IPS-15b (cell line): ENCODE data around the gene XCR1.

Source experiments
- H3K27me3 ChIP-seq: one replicate; pipeline ENCODE4 v1.6.1; 2013; ENCODE audit warnings: low read length; ENCODE audit not compliant: control insufficient read depth, insufficient read depth
- H3K36me3 ChIP-seq: one replicate; pipeline ENCODE4 v1.6.1; 2013; ENCODE audit warnings: low read length; ENCODE audit not compliant: control insufficient read depth, insufficient read depth
- H3K4me1 ChIP-seq: one replicate; pipeline ENCODE4 v1.6.1; 2013; ENCODE audit warnings: mild to moderate bottlenecking, low read length; ENCODE audit not compliant: control insufficient read depth, insufficient read depth
- H3K4me3 ChIP-seq: one replicate; pipeline ENCODE4 v1.5.1; 2013; ENCODE audit warnings: low read depth, low read length
- H3K9ac ChIP-seq: one replicate; pipeline ENCODE4 v1.6.1; 2013; ENCODE audit warnings: low read depth, mild to moderate bottlenecking, low read length
- H3K9me3 ChIP-seq: one replicate; pipeline ENCODE4 v1.6.1; 2013; ENCODE audit warnings: mild to moderate bottlenecking, low read length; ENCODE audit not compliant: control insufficient read depth, insufficient read depth

Gene XCR1

DNA sequence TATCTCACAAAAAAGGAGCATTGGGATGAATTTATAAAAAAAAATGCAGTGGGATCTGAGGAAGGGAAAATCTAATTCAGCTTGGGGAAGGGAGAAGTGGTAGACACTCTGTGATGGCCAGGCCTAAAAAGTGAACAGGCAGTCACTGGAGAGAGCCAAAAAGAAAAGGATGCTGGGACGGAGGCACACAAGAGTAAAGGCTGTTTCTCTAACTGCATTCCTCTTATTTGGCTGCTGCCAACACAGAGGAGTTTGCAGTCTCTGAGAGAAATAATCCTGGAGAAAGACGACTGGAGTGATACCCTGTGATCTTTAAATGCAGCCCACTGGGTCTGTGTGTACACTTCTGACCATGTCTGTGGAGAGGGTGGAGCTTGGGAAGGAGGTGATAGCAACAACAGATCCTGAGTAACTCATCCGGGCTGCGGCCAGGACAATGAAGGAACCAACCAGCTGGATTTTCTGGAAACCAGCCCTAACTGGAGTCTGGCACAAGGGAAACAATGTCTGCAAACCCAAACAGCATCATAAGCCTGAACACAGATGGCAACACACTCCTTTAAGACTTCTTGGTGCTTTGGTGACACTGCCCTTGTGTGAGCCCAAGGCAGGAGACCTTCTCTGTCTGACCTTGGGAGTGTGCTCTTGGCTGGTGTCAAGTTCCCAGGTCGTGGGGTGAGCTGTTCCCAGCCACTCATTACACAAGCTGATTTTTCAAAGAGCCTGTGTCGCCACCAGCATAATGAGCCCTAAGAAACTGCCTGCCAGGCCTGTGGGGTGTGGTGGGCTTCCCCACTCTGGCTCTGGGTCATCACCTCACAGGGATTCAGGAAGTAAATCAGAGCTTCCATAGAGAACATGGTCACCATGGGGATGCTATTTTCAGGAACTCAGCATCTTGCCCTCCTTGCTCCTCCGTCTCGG lies 39.7 kb downstream of the XCR1 start:
- Histone ChIP-seq H3K4me1 (peaks cover 15% of the 10 kb centered on the region), H3K9ac (no peak overlapping the region), H3K27me3 (no peaks in the 10 kb centered on the region), H3K36me3 (peaks cover 10% of the 10 kb centered on the region), H3K9me3 (no peaks in the 10 kb centered on the region), H3K4me3 (no peak overlapping the region)

DNA sequence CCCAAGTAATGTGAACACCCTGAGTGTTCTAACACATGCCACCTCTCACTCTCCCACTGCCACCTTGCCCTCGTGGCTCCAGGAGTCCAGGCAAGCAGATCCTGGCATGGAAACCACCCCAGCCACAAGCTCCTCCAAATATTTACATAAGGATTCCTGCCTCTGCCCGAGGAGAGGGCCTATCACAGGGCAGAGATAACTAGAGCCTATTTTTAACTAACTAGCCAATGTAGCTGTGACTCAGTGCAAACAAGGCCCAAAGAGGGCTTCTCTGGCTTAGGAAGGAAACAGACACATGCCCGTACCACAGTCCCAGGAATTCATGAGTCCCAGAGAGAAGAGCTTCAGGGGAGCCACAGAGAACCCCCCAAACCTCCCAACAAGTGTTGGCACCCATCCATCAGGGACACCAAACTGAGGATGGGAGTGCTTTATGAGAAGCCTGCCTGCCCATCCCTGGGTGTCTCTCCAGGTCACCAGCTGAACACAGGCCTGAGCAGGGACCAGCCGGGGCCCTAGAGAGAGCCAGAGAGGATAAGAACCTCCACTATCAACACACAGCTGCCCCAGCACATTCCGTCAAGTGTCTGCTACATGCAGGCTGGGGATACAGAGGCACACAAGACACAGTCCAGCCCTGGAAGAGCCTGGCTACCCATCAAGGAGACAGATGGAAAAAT lies 40.8 kb downstream of the XCR1 start:
- Histone ChIP-seq H3K9me3 (no peaks in the 10 kb centered on the region), H3K9ac (no peak overlapping the region), H3K4me3 (no peak overlapping the region), H3K27me3 (no peaks in the 10 kb centered on the region), H3K4me1 (peaks cover 4% of the 10 kb centered on the region), H3K36me3 (peaks cover 11% of the 10 kb centered on the region)

DNA sequence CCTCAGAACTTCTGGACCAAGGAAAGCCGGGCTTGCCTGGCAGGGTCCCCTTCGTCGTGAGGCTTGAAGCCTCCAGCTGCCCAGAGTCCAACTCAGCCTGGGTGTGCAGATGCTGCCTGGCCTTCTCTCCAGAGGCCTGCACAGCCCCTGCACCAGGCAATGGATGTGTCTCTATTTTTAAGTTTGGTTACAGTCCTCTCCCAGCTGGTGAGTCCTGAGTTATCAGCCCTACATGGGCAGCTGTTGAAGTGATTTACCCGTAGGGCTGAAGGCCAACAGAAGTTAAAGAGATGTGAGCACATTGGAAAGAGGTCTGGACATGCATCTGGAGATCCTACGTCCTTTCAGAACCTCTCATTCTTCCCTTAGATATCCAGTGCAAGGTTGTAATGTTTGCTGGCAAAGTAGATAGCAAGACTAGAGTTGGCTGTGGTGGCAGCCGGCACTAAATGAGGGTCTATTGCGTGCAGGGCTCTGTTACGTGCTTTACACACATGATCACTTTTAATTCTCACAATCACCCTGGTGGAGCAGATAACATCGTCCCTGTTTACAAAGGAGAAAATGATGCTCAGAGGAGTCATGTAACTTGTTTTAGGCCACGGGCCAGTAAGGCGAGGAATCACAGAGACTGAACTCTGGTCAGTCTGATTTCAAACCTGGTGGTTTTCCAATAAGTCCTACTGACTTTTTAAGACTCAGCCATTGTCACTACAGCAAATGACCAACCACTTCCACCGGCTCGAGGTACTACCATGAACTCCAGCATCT lies 41.6 kb downstream of the XCR1 start:
- Histone ChIP-seq H3K4me3 (no peak overlapping the region), H3K9me3 (no peaks in the 10 kb centered on the region), H3K36me3 (peaks cover 17% of the 10 kb centered on the region), H3K27me3 (no peaks in the 10 kb centered on the region), H3K4me1 (peaks cover 4% of the 10 kb centered on the region), H3K9ac (no peak overlapping the region)

DNA sequence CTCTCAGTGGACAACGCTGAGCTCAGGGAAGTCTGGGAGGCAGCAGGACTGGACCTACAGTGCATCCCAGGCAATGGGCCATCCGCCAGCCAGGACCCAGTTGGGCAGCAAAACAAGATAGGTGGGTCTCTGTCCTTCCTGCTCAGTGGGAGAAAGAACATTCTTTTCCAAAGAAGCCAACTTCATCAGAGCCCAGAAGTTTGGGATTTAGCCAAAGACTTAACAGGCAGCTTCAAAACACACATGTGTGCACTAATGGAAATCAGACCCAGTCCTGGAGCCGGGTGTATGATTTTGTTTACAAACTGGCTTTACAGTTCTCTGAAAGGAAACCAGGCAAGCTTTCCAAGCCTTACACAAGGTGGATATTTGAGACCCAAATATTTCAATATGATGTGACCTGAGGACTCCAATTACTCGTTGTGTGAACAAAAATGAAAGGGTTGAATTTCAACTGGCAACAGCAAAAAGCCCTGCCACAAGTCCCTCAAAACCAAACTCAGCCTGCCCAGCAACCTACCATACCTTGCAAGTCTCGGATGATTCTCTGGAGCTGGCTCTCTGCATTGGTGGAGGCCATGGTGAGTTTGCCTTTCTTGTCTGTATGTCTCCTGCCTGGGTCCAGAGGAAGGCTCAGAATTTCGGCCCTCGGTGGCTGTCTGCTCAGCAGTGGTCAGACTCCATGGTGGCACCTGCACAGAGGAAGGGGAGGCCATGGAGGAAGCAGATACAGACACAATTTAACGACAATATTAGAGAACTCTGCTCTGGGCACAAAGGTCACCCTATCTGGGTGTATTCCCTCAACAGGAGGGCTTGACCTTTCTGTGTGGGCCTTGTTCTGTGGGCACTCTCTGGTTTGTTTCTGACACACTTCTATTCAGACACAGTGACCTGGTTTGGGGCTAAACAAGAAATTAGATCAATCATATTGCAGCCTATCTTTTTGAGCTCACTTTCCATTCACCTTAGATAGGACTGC lies 42.7 kb downstream of the XCR1 start:
- no peaks in the 10 kb centered on the region for H3K27me3 ChIP-seq
- peaks cover 4% of the 10 kb centered on the region for H3K4me1 ChIP-seq
- no peaks in the 10 kb centered on the region for H3K9me3 ChIP-seq
- peaks cover 18% of the 10 kb centered on the region for H3K36me3 ChIP-seq
- no peak overlapping the region for H3K9ac ChIP-seq
- no peak overlapping the region for H3K4me3 ChIP-seq

DNA sequence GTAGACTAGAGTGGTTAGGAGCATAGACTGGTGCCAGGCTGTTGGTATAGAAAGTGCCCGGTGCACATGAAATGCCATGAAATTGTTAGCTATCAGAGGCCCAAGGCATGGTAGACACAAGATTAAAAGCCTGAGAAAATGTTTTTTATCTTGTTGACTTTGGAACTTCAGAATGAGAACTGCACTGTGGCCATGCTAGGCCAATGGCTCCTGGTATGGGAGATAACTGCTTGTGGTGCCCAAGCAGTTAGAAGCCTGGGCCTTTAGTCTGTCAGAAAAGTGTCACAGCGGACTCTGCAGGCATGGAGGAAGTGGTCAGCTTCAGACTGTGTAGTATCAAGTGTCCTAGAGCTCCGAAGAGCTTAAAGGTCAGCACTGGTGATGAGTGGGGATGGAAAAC lies 43.5 kb downstream of the XCR1 start:
- H3K36me3 ChIP-seq, result peaks cover 24% of the 10 kb centered on the region
- no peaks in the 10 kb centered on the region for H3K9me3 ChIP-seq
- H3K4me3 ChIP-seq, result no peak overlapping the region
- H3K9ac ChIP-seq, result no peak overlapping the region
- H3K4me1 ChIP-seq, result peaks cover 4% of the 10 kb centered on the region
- no peaks in the 10 kb centered on the region for H3K27me3 ChIP-seq

DNA sequence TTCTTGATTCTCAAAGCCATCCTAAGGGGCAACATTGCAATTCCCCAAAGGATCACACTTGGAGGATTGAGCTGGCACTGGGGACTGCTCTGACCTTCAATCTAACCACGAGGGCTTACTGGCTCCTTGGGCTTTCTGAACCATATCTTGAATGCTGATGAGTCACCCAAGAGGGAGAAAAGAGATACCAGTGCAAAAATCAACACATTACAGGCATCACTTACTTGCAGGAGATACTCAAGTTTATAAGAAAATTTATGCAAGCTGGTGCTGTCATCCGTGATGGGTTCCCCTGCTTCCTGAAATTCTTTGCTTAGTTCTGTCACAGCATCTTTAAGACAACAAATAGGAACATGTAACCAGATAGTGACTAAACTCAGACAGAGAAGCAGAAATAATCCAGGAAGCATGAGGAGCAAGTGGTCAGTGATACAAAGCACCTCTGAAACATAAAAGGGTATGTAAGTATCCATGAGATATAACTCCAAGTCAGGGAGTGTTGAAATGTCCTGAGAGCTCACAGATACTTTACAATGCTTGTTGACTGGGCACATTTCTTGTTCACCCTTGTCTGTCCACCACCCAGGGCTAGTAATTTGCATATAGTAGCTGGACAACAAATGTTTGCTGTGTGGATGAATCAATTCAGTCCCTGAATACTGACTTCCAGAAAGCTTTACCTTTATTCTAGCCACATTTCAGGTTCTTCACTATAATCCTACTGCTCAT lies 45.8 kb downstream of the XCR1 start:
- no peak overlapping the region for H3K9ac ChIP-seq
- no peaks in the 10 kb centered on the region for H3K4me1 ChIP-seq
- peaks cover 24% of the 10 kb centered on the region for H3K36me3 ChIP-seq
- H3K27me3 ChIP-seq, result no peaks in the 10 kb centered on the region
- H3K9me3 ChIP-seq, result no peaks in the 10 kb centered on the region
- no peak overlapping the region for H3K4me3 ChIP-seq

DNA sequence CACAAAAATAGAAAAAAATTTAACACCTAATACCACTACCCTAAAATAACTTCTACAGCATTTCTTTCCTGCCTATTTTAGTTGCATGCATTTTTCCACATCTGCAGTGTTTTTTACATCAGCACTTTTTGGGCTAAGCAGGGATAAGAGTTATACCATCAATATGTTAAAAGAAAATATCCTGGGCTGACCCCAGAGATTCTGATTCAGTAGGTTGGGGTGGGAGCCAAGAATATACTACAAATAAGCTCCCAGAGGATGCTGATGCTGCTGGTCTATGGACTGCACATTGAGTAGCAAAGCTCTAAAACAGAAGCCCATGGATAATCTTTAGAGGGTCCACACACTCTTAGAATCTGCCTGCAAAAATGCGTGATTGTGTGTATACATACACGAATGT lies 46.5 kb downstream of the XCR1 start:
- Histone ChIP-seq H3K4me3 (no peak overlapping the region), H3K36me3 (peaks cover 24% of the 10 kb centered on the region), H3K27me3 (no peaks in the 10 kb centered on the region), H3K4me1 (no peaks in the 10 kb centered on the region), H3K9me3 (no peaks in the 10 kb centered on the region), H3K9ac (no peak overlapping the region)

DNA sequence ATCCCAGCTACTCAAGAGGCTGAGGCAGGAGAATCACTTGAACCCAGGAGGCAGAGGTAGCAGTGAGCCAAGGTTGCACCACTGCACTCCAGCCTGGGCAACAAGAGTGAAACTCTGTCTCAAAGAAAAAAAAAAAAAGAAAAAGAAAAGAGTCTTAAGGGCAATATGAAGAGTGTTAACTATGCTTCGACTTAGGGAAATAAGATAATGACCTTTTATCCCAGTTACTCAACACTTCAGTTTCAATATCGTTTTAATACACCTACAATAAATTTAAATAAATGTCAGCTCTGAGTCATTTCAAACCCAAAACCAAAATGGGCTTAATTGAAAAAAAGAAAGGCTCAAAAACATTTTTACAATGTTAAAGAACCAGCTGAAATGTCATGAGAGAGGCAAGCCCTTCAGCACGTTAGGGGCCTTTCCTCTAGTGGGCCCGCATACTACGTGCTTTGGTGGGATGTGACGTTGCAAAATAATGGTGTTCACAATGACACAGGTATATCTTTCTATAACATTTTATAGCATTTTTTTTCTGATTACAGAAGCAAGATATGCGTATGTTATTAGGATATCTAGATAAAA lies 47.0 kb downstream of the XCR1 start:
- Histone ChIP-seq H3K36me3 (peaks cover 24% of the 10 kb centered on the region), H3K9me3 (no peaks in the 10 kb centered on the region), H3K4me3 (no peak overlapping the region), H3K4me1 (no peaks in the 10 kb centered on the region), H3K9ac (no peak overlapping the region), H3K27me3 (no peaks in the 10 kb centered on the region)

DNA sequence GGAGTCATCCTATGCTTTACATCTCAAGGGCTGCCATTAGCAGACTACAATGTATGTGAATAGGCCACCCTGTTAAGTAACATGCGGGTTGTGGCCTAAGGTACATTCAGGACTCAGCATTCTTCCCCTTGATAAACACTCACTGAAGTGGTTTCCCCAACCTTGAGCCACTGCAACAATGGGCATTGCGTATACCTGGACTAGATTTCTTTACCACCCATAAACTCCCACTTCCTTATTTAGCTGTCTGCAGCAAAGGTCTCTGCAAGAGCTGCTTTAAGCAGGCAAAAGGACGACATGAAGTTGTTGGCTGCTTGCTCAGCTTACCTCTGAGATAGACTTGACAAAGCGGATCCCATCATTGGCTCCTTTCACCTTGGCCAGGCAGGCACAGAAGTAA lies 47.9 kb downstream of the XCR1 start:
- peaks cover 22% of the 10 kb centered on the region for H3K36me3 ChIP-seq
- H3K9me3 ChIP-seq, result no peaks in the 10 kb centered on the region
- no peaks in the 10 kb centered on the region for H3K27me3 ChIP-seq
- no peak overlapping the region for H3K9ac ChIP-seq
- no peaks in the 10 kb centered on the region for H3K4me1 ChIP-seq
- no peak overlapping the region for H3K4me3 ChIP-seq

DNA sequence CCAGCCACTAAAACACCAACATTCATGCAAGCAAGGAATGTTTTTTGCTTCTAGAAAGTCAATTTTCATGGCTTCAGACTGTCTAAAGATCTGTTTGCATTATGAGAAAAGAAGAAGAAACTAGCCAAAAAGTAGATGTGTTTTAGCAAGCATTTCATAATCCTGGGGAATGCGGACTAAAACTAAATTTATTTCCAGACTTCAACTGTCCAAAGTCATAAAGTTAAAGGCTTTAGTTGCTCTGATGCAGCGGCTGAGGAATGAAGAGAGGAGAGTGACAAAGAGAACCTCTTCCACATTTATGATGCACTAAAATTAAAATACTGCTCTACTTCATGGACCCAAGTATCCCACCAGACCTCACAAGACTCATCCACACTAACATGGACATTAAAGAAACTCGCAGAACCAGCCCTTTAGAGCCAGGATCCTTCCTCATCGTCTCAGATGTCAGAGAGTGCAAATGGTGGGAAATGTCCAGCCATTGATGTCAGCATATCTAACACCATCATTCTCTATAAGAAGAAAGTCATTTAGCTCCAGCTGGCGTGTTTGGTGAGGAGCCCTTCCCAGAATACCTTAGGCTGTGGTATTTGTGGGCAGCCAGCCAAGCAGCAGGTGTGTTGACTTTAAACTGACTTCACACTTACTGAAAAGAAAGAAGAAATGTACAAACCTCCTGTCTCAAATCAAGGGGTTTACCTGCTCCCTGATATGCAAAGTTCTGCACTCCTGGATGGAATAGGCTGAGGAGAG lies 49.1 kb downstream of the XCR1 start:
- no peaks in the 10 kb centered on the region for H3K27me3 ChIP-seq
- H3K36me3 ChIP-seq, result peaks cover 16% of the 10 kb centered on the region
- H3K4me1 ChIP-seq, result no peaks in the 10 kb centered on the region
- H3K4me3 ChIP-seq, result no peak overlapping the region
- no peak overlapping the region for H3K9ac ChIP-seq
- H3K9me3 ChIP-seq, result no peaks in the 10 kb centered on the region
